ENCODE measurements around the gene MYLK4. TPM values are rescaled to one million over a fixed set of nuclear protein-coding genes. Genes with fewer than 3 reads are reported as not detected.

Gene MYLK4
- total and polyA plus RNA-seq, 2 experiments from 2014 or later = 0.20 to 0.43 TPM

GRCh38 chr6:2677080-2677593 is 73.6 kb downstream of the MYLK4 start:
- H3K27ac ChIP-seq = no peak overlapping the region
- no peak overlapping the region for H3K4me3 ChIP-seq
- H2AFZ ChIP-seq = no peak overlapping the region
- H3K4me1 ChIP-seq (ENCODE audit: insufficient read depth) = no peaks in the 10 kb centered on the region
- no peaks in the 10 kb centered on the region for H3F3A ChIP-seq (ENCODE audit: insufficient read depth)
- H3K9me2 ChIP-seq (ENCODE audit: insufficient read depth) = no peaks in the 10 kb centered on the region
- no peak overlapping the region for H3K4me2 ChIP-seq (ENCODE audit: unreplicated experiment)
- H3K36me3 ChIP-seq (ENCODE audit: low read depth) = no peaks in the 10 kb centered on the region
- H3K27me3 ChIP-seq (replicated peaks; ENCODE audit: insufficient read depth) = no peaks in the 10 kb centered on the region
- in situ Hi-C loops (cut with MboI) = no loop called here
- no peaks in the 10 kb centered on the region for H4K20me1 ChIP-seq (ENCODE audit: insufficient read depth)
- no peaks in the 10 kb centered on the region for H3K9me3 ChIP-seq (ENCODE audit: low read depth)
- H3K9ac ChIP-seq = no peak overlapping the region
- TF ChIP-seq EZH2 (IDR thresholded peaks at IDR 0.05; ENCODE audit: insufficient read depth, poor library complexity, severe bottlenecking) = no peak
- no peak for TF ChIP-seq EZH2phosphoT487 (IDR thresholded peaks at IDR 0.05; ENCODE audit: insufficient read depth, low read depth)
- DNase-seq = no peak
- no peaks in the 10 kb centered on the region for H3K79me2 ChIP-seq (ENCODE audit: insufficient read depth)
- WGBS, 2 experiments (ENCODE audit: low coverage in 1 of 2, low lambda C conversion rate in 2 of 2, missing lambda C conversion rate in 2 of 2) = 70 to 72% methylated on average over 4 of the region's 4 CpGs

GRCh38 chr6:2676048-2676447 is 74.7 kb downstream of the MYLK4 start:
- WGBS, 2 experiments (ENCODE audit: low coverage in 1 of 2, low lambda C conversion rate in 2 of 2, missing lambda C conversion rate in 2 of 2) = 57 to 69% methylated on average over 2 of the region's 2 CpGs

GRCh38 chr6:2674857-2675256 is 75.9 kb downstream of the MYLK4 start:
- DNase-seq = no peak
- H2AFZ ChIP-seq = no peak overlapping the region
- no peak for TF ChIP-seq EZH2 (IDR thresholded peaks at IDR 0.05; ENCODE audit: insufficient read depth, poor library complexity, severe bottlenecking)
- no peak for TF ChIP-seq EZH2phosphoT487 (IDR thresholded peaks at IDR 0.05; ENCODE audit: insufficient read depth, low read depth)
- H3K36me3 ChIP-seq (ENCODE audit: low read depth) = no peaks in the 10 kb centered on the region
- H3K9me2 ChIP-seq (ENCODE audit: insufficient read depth) = no peaks in the 10 kb centered on the region
- no peaks in the 10 kb centered on the region for H3F3A ChIP-seq (ENCODE audit: insufficient read depth)
- H4K20me1 ChIP-seq (ENCODE audit: insufficient read depth) = no peaks in the 10 kb centered on the region
- no peaks in the 10 kb centered on the region for H3K9me3 ChIP-seq (ENCODE audit: low read depth)
- no peaks in the 10 kb centered on the region for H3K27me3 ChIP-seq (replicated peaks; ENCODE audit: insufficient read depth)
- WGBS, 2 experiments (ENCODE audit: low coverage in 1 of 2, low lambda C conversion rate in 2 of 2, missing lambda C conversion rate in 2 of 2) = 84 to 86% methylated on average over 6 of the region's 6 CpGs
- H3K9ac ChIP-seq = no peak overlapping the region
- no peak overlapping the region for H3K27ac ChIP-seq
- in situ Hi-C loops (cut with MboI) = no loop called here
- no peaks in the 10 kb centered on the region for H3K4me1 ChIP-seq (ENCODE audit: insufficient read depth)
- H3K4me3 ChIP-seq = no peak overlapping the region
- no peaks in the 10 kb centered on the region for H3K79me2 ChIP-seq (ENCODE audit: insufficient read depth)
- H3K4me2 ChIP-seq (ENCODE audit: unreplicated experiment) = no peak overlapping the region

More at GRCh38 chr6:2676048-2676447, 74.7 kb downstream of the MYLK4 start:
- H3K4me1 ChIP-seq (ENCODE audit: insufficient read depth) = no peaks in the 10 kb centered on the region
- no peaks in the 10 kb centered on the region for H3K9me3 ChIP-seq (ENCODE audit: low read depth)
- H3K4me2 ChIP-seq (ENCODE audit: unreplicated experiment) = no peak overlapping the region
- no peaks in the 10 kb centered on the region for H3F3A ChIP-seq (ENCODE audit: insufficient read depth)
- no peaks in the 10 kb centered on the region for H3K27me3 ChIP-seq (replicated peaks; ENCODE audit: insufficient read depth)
- no peak overlapping the region for H2AFZ ChIP-seq
- no peaks in the 10 kb centered on the region for H3K9me2 ChIP-seq (ENCODE audit: insufficient read depth)
- no peak for DNase-seq
- no peak overlapping the region for H3K4me3 ChIP-seq
- H4K20me1 ChIP-seq (ENCODE audit: insufficient read depth) = no peaks in the 10 kb centered on the region
- H3K36me3 ChIP-seq (ENCODE audit: low read depth) = no peaks in the 10 kb centered on the region
- no peak for TF ChIP-seq EZH2 (IDR thresholded peaks at IDR 0.05; ENCODE audit: insufficient read depth, poor library complexity, severe bottlenecking)
- TF ChIP-seq EZH2phosphoT487 (IDR thresholded peaks at IDR 0.05; ENCODE audit: insufficient read depth, low read depth) = no peak
- in situ Hi-C loops (cut with MboI) = no loop called here
- H3K27ac ChIP-seq = no peak overlapping the region
- no peak overlapping the region for H3K9ac ChIP-seq
- no peaks in the 10 kb centered on the region for H3K79me2 ChIP-seq (ENCODE audit: insufficient read depth)

- H3K4me3 ChIP-seq = no peak overlapping the region
- H3K9ac ChIP-seq = no peak overlapping the region
- no peaks in the 10 kb centered on the region for H3K9me3 ChIP-seq (ENCODE audit: low read depth)
- H3K4me2 ChIP-seq (ENCODE audit: unreplicated experiment) = no peak overlapping the region
- no peak overlapping the region for H3K27ac ChIP-seq
- no peaks in the 10 kb centered on the region for H3F3A ChIP-seq (ENCODE audit: insufficient read depth)
- H4K20me1 ChIP-seq (ENCODE audit: insufficient read depth) = no peaks in the 10 kb centered on the region
- H3K9me2 ChIP-seq (ENCODE audit: insufficient read depth) = no peaks in the 10 kb centered on the region
- H3K36me3 ChIP-seq (ENCODE audit: low read depth) = no peaks in the 10 kb centered on the region
- no peaks in the 10 kb centered on the region for H3K79me2 ChIP-seq (ENCODE audit: insufficient read depth)
- no peak overlapping the region for H2AFZ ChIP-seq
- peaks cover 6% of the 10 kb centered on the region; the same call in 1 of the 2 replicates for H3K4me1 ChIP-seq (ENCODE audit: insufficient read depth)
- no peaks in the 10 kb centered on the region for H3K27me3 ChIP-seq (replicated peaks; ENCODE audit: insufficient read depth)
- WGBS, 2 experiments (ENCODE audit: low coverage in 1 of 2, low lambda C conversion rate in 2 of 2, missing lambda C conversion rate in 2 of 2) = 64 to 73% methylated on average over 12 of the region's 12 CpGs
- TF ChIP-seq EZH2phosphoT487 (IDR thresholded peaks at IDR 0.05; ENCODE audit: insufficient read depth, low read depth) = no peak
- TF ChIP-seq EZH2 (IDR thresholded peaks at IDR 0.05; ENCODE audit: insufficient read depth, poor library complexity, severe bottlenecking) = no peak
- in situ Hi-C loops (cut with MboI) = no loop called here
- no peak for DNase-seq
Observed at GRCh38 chr6:2669067-2669700, 81.5 kb downstream of the MYLK4 start.

Measured in GM23248 (cell line).